ENCODE data around the gene MDFI.

The MDFI gene

DNA sequence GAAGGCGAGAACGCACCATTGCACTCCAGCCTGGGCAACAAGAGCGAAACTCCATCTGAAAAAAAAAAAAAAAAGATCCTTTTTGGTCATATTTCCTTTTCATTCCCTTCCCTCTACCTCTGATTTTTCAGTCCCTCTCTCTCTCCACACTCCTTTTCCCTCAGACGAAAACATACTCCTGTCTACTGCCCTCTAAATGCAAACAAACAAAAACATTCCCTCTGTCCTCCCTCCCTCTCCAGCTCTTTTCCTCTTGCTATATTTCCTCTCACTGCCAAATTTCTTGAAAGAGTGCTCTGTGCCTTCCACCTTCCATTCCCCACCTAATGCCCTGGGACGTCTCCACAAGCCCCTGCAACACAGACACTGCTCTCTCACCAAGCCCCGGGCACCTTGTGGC, 14.9 kb upstream of the MDFI start:
- H3K36me3 ChIP-seq, result no peaks in the 10 kb centered on the region
- no peak overlapping the region for H3K27ac ChIP-seq
- no peaks in the 10 kb centered on the region for H3K4me1 ChIP-seq (ENCODE audit: control insufficient read depth in 1 of 2, insufficient read depth in 1 of 2, low read depth in 1 of 2, low read length in 1 of 2)
- H3K27me3 ChIP-seq, result peaks cover 7% of the 10 kb centered on the region
- no peaks in the 10 kb centered on the region for H3K9me3 ChIP-seq
- TF ChIP-seq CTCF (IDR thresholded peaks at IDR 0.05), result no peak
- no peak overlapping the region for H3K4me3 ChIP-seq (ENCODE audit: low read depth in 1 of 2, low read length in 1 of 2)

DNA sequence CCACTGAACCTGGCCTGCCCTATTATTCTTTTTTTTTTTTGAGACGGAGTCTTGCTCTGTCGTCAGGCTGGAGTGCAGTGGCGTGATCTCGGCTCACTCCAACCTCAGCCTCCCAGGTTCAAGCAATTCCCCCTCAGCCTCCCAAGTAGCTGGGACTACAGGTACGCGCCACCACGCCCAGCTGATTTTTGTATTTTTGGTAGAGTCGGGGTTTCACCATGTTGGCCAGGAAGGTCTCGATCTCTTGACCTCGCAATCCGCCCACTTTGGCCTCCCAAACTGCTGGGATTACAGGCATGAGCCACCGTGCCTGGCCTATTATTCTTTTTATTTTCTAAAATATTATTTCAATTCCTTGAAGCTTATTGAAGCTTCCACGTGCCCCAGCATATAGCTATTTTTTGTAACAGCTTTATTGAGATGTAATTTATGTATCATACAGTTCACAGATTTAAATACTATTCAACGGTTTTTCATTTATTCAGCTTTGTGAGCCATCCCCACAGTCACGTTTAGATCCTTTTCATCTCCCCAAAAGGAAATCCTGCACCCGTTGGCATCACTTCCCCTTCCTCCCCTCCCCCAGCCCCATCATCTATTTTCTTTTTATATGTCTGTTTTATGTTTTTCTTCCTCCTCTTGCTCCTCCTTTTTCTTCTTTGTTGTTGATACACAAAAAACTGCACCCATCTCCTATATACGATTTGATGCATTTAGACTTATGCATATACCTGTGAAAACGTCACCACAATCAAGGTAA, 13.5 kb upstream of the MDFI start:
- no peak overlapping the region for H3K4me3 ChIP-seq (ENCODE audit: low read depth in 1 of 2, low read length in 1 of 2)
- H3K36me3 ChIP-seq, result no peaks in the 10 kb centered on the region
- no peak for TF ChIP-seq CTCF (IDR thresholded peaks at IDR 0.05)
- no peaks in the 10 kb centered on the region for H3K27me3 ChIP-seq
- no peak overlapping the region for H3K27ac ChIP-seq
- H3K9me3 ChIP-seq, result no peaks in the 10 kb centered on the region
- H3K4me1 ChIP-seq (ENCODE audit: control insufficient read depth in 1 of 2, insufficient read depth in 1 of 2, low read depth in 1 of 2, low read length in 1 of 2), result no peaks in the 10 kb centered on the region

- no peaks in the 10 kb centered on the region for H3K27me3 ChIP-seq
- no peak for TF ChIP-seq CTCF (IDR thresholded peaks at IDR 0.05)
- H3K27ac ChIP-seq, result no peak overlapping the region
- H3K36me3 ChIP-seq, result no peaks in the 10 kb centered on the region
- H3K4me3 ChIP-seq (ENCODE audit: low read depth in 1 of 2, low read length in 1 of 2), result no peak overlapping the region
- no peaks in the 10 kb centered on the region for H3K4me1 ChIP-seq (ENCODE audit: control insufficient read depth in 1 of 2, insufficient read depth in 1 of 2, low read depth in 1 of 2, low read length in 1 of 2)
- H3K9me3 ChIP-seq, result no peaks in the 10 kb centered on the region
Measured at GRCh38 chr6:41625442-41625841, 12.8 kb upstream of the MDFI start.

DNA sequence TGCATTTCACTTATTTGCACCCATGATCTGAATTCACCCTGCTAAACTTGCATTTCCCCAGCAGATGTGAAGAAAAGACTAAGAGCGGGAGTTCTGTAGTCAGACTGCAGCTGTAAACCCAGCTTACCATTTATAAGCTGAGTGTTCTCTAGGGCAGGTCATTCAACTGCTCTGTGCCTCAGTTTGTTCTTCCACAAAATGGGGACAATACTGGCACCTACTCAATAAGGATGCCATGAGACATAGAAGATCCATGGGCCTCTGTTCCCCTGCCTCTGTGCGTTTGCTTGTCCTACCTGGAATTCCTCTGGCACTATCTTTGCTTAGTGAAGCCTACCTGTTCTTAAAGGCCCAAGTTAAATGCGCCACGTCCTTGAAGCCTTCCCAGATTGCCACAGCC, 12.2 kb upstream of the MDFI start:
- Histone ChIP-seq H3K27ac (no peak overlapping the region), H3K27me3 (no peaks in the 10 kb centered on the region), H3K36me3 (no peaks in the 10 kb centered on the region), H3K4me1 (ENCODE audit: control insufficient read depth in 1 of 2, insufficient read depth in 1 of 2, low read depth in 1 of 2, low read length in 1 of 2) (no peaks in the 10 kb centered on the region), H3K9me3 (no peaks in the 10 kb centered on the region), H3K4me3 (ENCODE audit: low read depth in 1 of 2, low read length in 1 of 2) (no peak overlapping the region)
- no peak for TF ChIP-seq CTCF (IDR thresholded peaks at IDR 0.05)

GRCh38 chr6:41626917-41627316, 11.4 kb upstream of the MDFI start:
- H3K9me3 ChIP-seq, result no peaks in the 10 kb centered on the region
- H3K4me1 ChIP-seq (ENCODE audit: control insufficient read depth in 1 of 2, insufficient read depth in 1 of 2, low read depth in 1 of 2, low read length in 1 of 2), result no peaks in the 10 kb centered on the region
- no peaks in the 10 kb centered on the region for H3K27me3 ChIP-seq
- no peak overlapping the region for H3K27ac ChIP-seq
- H3K4me3 ChIP-seq (ENCODE audit: low read depth in 1 of 2, low read length in 1 of 2), result no peak overlapping the region
- no peaks in the 10 kb centered on the region for H3K36me3 ChIP-seq
- no peak for TF ChIP-seq CTCF (IDR thresholded peaks at IDR 0.05)
